DOHH2 (cell line): ENCODE measurements around the gene GPRC5C.

Experiments
- H3F3A ChIP-seq: fragments of 200-600 bp; sonication (generic), shearing (Covaris generic); 2 replicates; pipeline ENCODE4 v1.6.0; 2016; ENCODE audit warnings: antibody characterized with exemption, mild to moderate bottlenecking; ENCODE audit not compliant: control insufficient read depth, insufficient read depth
- H3K27ac ChIP-seq: fragments of 200-600 bp; sonication (generic); 2 replicates; pipeline ENCODE4 v1.5.1; 2014; ENCODE audit warnings: low read depth, mild to moderate bottlenecking, low read length, moderate library complexity
- H3K27me3 ChIP-seq: fragments of 200-600 bp; sonication (generic); 2 replicates; pipeline ENCODE4 v1.6.1; 2014; ENCODE audit warnings: mild to moderate bottlenecking, low read length, mixed read lengths; ENCODE audit not compliant: control insufficient read depth
- H3K36me3 ChIP-seq: fragments of 200-600 bp; sonication (generic); 2 replicates; pipeline ENCODE4 v1.6.1; 2014; ENCODE audit warnings: mild to moderate bottlenecking, low read length, moderate library complexity, mixed read lengths; ENCODE audit not compliant: control insufficient read depth
- H3K4me1 ChIP-seq: fragments of 200-600 bp; sonication (generic); 2 replicates; pipeline ENCODE4 v1.6.1; 2014; ENCODE audit warnings: mild to moderate bottlenecking, low read length, mixed read lengths; ENCODE audit not compliant: control insufficient read depth
- H3K4me2 ChIP-seq: fragments of 200-600 bp; sonication (generic); 2 replicates; pipeline ENCODE4 v1.6.0; 2014; ENCODE audit warnings: mild to moderate bottlenecking, low read length, moderate library complexity
- H3K4me3 ChIP-seq: fragments of 200-600 bp; sonication (generic); 2 replicates; pipeline ENCODE4 v1.5.1; 2014; ENCODE audit warnings: mild to moderate bottlenecking, low read length, mixed read lengths
- H3K79me2 ChIP-seq: fragments of 200-600 bp; sonication (generic); 2 replicates; pipeline ENCODE4 v1.6.1; 2014; ENCODE audit warnings: mild to moderate bottlenecking, low read length, mixed read lengths; ENCODE audit not compliant: control insufficient read depth
- H3K9me2 ChIP-seq: fragments of 200-600 bp; sonication (generic); replicated peaks from 2 replicates; pipeline ENCODE4 v1.6.1; 2014; ENCODE audit warnings: mild to moderate bottlenecking, low read length, mixed read lengths; ENCODE audit not compliant: control insufficient read depth
- H3K9me3 ChIP-seq: fragments of 200-600 bp; sonication (generic); 2 replicates; pipeline ENCODE4 v1.6.1; 2014; ENCODE audit warnings: antibody characterized with exemption, low read length, mixed read lengths; ENCODE audit not compliant: control insufficient read depth, insufficient read depth
- H4K20me1 ChIP-seq: fragments of 200-600 bp; sonication (generic); 2 replicates; pipeline ENCODE4 v1.6.0; 2014; ENCODE audit warnings: low read depth, mild to moderate bottlenecking, antibody characterized with exemption, low read length, moderate library complexity; ENCODE audit not compliant: control insufficient read depth, insufficient read depth
- EZH2phosphoT487 ChIP-seq: fragments of 200-600 bp; sonication (generic); IDR thresholded peaks from 2 replicates; pipeline ENCODE4 v1.6.1; 2017; ENCODE audit warnings: borderline replicate concordance, mild to moderate bottlenecking, antibody characterized with exemption, low read length, moderate library complexity, mixed read lengths
- TF ChIP-seq, protein P1 (sequence below): fragments of 200-600 bp; sonication (generic); IDR thresholded peaks from one replicate; pipeline ENCODE4 v1.5.1; 2014; ENCODE audit warnings: antibody characterized with exemption, mild to moderate bottlenecking, low read depth, low read length; ENCODE audit not compliant: poor library complexity, severe bottlenecking

The GPRC5C gene

DNA sequence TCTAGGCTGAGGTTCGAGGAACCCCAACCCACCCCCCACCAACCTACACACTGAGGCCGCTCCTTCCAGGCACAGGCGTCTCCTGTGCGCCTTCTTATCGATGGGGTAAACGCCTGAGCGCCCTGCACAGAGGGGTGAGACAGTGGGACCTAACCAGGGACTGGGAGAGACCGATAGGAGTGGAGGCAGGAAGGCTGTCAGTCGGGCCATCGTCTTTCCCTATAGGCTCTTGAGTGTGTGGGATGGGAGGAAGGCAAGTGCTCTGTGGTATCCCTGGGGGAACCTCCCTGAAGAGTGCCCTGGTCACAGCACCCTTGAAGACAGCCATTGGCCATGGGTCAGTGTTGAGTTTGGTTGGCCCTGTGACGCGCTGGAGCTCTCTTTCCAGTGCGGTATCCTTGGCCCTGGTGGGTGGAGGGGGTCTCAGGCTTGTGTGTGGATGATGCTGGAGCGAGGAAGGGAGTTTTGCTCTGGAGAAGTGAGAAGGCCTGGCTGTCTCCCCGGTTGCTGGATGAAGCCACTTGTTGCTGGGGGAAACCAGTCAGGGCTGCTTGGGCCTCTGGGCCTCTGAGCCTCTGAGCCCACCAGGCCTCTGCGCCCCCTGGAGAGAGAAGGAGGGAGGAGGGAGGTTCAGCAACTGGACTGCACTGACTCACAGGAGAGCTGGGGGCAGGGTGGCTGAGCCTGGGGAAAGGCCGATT, 1.7 kb downstream of the GPRC5C start:
- Histone ChIP-seq H3K4me2 (no peak overlapping the region), H3K9me3 (peaks cover 8% of the 10 kb centered on the region; the same call in 1 of the 2 replicates), H3K4me3 (no peak overlapping the region), H3K27me3 (no peaks in the 10 kb centered on the region), H3K79me2 (no peaks in the 10 kb centered on the region), H3K36me3 (no peaks in the 10 kb centered on the region), H3K4me1 (no peaks in the 10 kb centered on the region), H4K20me1 (no peaks in the 10 kb centered on the region), H3K9me2 (no peaks in the 10 kb centered on the region), H3F3A (no peaks in the 10 kb centered on the region), H3K27ac (no peak overlapping the region)
- TF ChIP-seq EZH2phosphoT487, result no peak
- TF ChIP-seq, protein P1, sequence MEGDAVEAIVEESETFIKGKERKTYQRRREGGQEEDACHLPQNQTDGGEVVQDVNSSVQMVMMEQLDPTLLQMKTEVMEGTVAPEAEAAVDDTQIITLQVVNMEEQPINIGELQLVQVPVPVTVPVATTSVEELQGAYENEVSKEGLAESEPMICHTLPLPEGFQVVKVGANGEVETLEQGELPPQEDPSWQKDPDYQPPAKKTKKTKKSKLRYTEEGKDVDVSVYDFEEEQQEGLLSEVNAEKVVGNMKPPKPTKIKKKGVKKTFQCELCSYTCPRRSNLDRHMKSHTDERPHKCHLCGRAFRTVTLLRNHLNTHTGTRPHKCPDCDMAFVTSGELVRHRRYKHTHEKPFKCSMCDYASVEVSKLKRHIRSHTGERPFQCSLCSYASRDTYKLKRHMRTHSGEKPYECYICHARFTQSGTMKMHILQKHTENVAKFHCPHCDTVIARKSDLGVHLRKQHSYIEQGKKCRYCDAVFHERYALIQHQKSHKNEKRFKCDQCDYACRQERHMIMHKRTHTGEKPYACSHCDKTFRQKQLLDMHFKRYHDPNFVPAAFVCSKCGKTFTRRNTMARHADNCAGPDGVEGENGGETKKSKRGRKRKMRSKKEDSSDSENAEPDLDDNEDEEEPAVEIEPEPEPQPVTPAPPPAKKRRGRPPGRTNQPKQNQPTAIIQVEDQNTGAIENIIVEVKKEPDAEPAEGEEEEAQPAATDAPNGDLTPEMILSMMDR, result no peak

DNA sequence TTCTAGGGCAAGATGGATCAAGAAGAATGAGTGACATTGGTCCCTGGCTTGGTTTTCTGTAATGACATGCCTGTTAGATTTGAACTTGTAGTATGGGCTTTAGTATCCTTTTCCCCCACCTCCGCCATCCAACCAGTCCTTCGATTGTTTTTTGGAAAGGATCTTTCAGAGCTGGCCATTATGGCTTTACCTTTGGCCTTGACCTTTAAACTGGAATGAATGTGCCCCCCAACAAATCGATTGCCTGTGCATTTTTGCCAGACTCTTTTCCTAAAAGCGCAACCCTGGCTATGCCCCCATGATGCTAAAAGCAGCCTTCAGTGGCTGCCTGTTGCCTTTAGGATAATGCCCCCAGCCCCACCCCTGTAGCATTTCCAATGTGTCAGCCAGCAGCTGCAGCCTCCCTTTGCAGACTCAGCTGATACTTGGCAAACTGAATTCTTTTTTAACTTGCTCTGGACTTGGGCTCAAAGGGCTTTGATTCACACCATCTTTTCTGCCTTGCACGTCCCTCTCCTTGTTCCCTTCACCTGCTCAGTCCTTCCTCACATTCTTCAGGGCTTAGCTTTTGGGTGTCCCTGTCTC, 4.0 kb downstream of the GPRC5C start:
- Histone ChIP-seq H3F3A (no peaks in the 10 kb centered on the region), H3K79me2 (no peaks in the 10 kb centered on the region), H4K20me1 (no peaks in the 10 kb centered on the region), H3K4me1 (no peaks in the 10 kb centered on the region), H3K4me2 (no peak overlapping the region), H3K9me2 (no peaks in the 10 kb centered on the region), H3K36me3 (no peaks in the 10 kb centered on the region), H3K4me3 (no peak overlapping the region), H3K27ac (no peak overlapping the region), H3K9me3 (peaks cover 10% of the 10 kb centered on the region; the same call in 1 of the 2 replicates), H3K27me3 (no peaks in the 10 kb centered on the region)
- TF ChIP-seq, protein P1, result no peak
- no peak for TF ChIP-seq EZH2phosphoT487

DNA sequence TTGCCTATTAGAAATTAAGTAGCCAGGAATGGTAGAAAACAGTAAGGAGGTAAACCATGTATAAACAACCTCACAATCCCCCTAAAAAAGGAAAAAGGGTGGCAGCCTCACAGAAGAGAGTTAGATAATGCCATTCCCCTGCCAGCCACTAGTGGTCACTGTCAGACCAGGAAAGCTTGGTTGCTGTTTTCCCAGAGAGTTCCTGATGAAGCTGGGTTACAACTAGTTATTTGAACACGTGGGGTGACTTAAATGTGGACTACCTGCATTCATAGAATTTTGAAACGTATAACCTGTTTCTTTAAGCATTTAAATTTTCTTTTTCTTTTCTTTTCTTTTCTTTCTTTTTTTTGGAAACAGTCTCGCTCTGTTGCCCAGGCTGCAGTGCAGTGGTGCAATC, 5.8 kb downstream of the GPRC5C start:
- H3F3A ChIP-seq, result no peaks in the 10 kb centered on the region
- no peaks in the 10 kb centered on the region for H3K79me2 ChIP-seq
- no peaks in the 10 kb centered on the region for H3K36me3 ChIP-seq
- no peak overlapping the region for H3K4me3 ChIP-seq
- H3K9me3 ChIP-seq, result peaks cover 10% of the 10 kb centered on the region; the same call in 1 of the 2 replicates
- H3K27ac ChIP-seq, result no peak overlapping the region
- H3K9me2 ChIP-seq, result no peaks in the 10 kb centered on the region
- H3K27me3 ChIP-seq, result no peaks in the 10 kb centered on the region
- TF ChIP-seq EZH2phosphoT487, result no peak
- TF ChIP-seq, protein P1, result peak; percentile 75
- H3K4me2 ChIP-seq, result no peak overlapping the region
- no peaks in the 10 kb centered on the region for H4K20me1 ChIP-seq
- H3K4me1 ChIP-seq, result no peaks in the 10 kb centered on the region
